Sigmoid colon (tissue), 7 donors: ENCODE results near the gene GPRC5B. TPM values are rescaled to one million over a fixed set of nuclear protein-coding genes. Genes with fewer than 3 reads are reported as not detected.

Experiments
- DNase-seq: peaks from one replicate; pipeline ENCODE4 v3.0.0-alpha.2; 2019
- H3K27ac ChIP-seq, 4 donors: fragments of 200-600 bp; sonication (generic); one replicate each; pipeline ENCODE4 v1.5.1; 2016 to 2019; ENCODE audit warnings: mild to moderate bottlenecking in 1 of 4
- H3K27me3 ChIP-seq, 3 donors: fragments of 200-600 bp; sonication (generic); one replicate each; pipeline ENCODE4 v1.5.1; 2019; ENCODE audit warnings: mild to moderate bottlenecking in 1 of 3
- H3K36me3 ChIP-seq, 4 donors: fragments of 200-600 bp; sonication (generic); one replicate each; pipeline ENCODE4 v1.5.1; 2016 to 2019
- H3K4me1 ChIP-seq, 4 donors: fragments of 200-600 bp; sonication (generic); one replicate each; pipeline ENCODE4 v1.5.1; 2017 to 2019
- H3K4me3 ChIP-seq, 4 donors: fragments of 200-600 bp; sonication (generic); one replicate each; pipeline ENCODE4 v1.5.1; 2017 to 2019; ENCODE audit warnings: mild to moderate bottlenecking in 2 of 4, moderate library complexity in 1 of 4
- H3K9me3 ChIP-seq, 4 donors: fragments of 200-600 bp in 3 of 4; sonication (generic) in 3 of 4; one replicate each; pipeline versions ENCODE4 v1.5.1 to v1.6.1; 2013 to 2019
- EP300 ChIP-seq, 4 donors: sonication (generic); formaldehyde crosslinking; IDR thresholded peaks; one replicate each; pipeline ENCODE4 v1.6.1; 2017; ENCODE audit warnings: antibody characterized with exemption in 4 of 4
- POLR2A ChIP-seq, 2 donors: fragments of 450-650 bp; IDR thresholded peaks; one replicate each; pipeline ENCODE4 v1.6.1; 2016; ENCODE audit warnings: antibody characterized with exemption in 2 of 2, mild to moderate bottlenecking in 2 of 2, moderate library complexity in 2 of 2
- POLR2AphosphoS5 ChIP-seq, 4 donors: sonication (generic); formaldehyde crosslinking; IDR thresholded peaks; one replicate each; pipeline ENCODE4 v1.6.1; 2017; ENCODE audit warnings: antibody characterized with exemption in 4 of 4
- WGBS, 2 donors: extraction: QIAGEN DNeasy Blood & Tissue Kit; methylation state at CpG; one replicate each; pipeline ENCODE4 v1.1.7; 2013; 5-methylcytosine and 5-hydroxymethylcytosine counted together
- intact Hi-C: fragments of 100-400 bp; cut with DNase I; formaldehyde crosslinking; loops from one replicate; pipeline ENCODE4 v1.15.1; 2023
- polyA plus RNA-seq, 3 donors: library from polyadenylated mRNA; stranded (reverse); fragments of 200-250 nt; gene quantifications; one replicate each; pipeline ENCODE4 v1.2.3, GENCODE V29; 2013
- total RNA-seq, 4 donors: library from RNA; depleted of rRNA; stranded (reverse); fragments of >200 nt; gene quantifications; one replicate each; pipeline ENCODE4 v1.1.0, GENCODE V29; 2016
- TF ChIP-seq, protein P1 (sequence below), 4 experiments: fragments of 450-650 bp in 3 of 4; fragments of 200-600 bp in 1 of 4; IDR thresholded peaks; one replicate each; pipeline ENCODE4 v1.5.1; 2016 to 2019; ENCODE audit warnings: antibody characterized with exemption in 4 of 4, mild to moderate bottlenecking in 3 of 4, moderate library complexity in 2 of 4
- donor health status: healthy with polysubstance abuse.
- donor health status: Bipolar disorder and iron deficiency.
- donor health status: healthy.

Gene GPRC5B
- total and polyA plus RNA-seq, 7 donors, result 1.6 to 20.6 (median 8.4) TPM

DNA sequence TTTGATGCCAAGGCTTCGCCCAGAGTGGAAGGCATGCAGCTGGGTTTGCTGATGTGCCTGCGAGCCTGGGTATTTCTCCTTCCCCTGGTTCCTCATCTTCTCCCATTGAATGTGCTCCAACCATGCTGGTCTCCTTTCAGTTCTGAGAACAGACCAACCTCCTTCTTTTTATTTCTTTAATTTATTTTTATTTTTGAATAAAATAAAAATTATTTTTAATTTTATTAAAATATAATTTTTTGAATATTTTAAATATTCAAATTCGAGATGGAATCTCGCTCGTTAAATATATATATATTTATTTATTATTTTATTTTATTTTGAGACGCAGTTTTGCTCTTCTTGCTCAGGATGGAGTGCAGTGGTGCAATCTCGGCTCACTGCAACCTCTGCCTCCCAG lies 30.2 kb upstream of the GPRC5B start:
- Histone ChIP-seq H3K4me3 (no peak overlapping the region), H3K4me1 (no peaks in the 10 kb centered on the region), H3K9me3 (no peaks in the 10 kb centered on the region), H3K27me3 (no peaks in the 10 kb centered on the region), H3K27ac (no peak overlapping the region), H3K36me3 (no peaks in the 10 kb centered on the region)
- TF ChIP-seq EP300 (IDR thresholded peaks at IDR 0.05), result no peak
- no peak for TF ChIP-seq POLR2AphosphoS5 (IDR thresholded peaks at IDR 0.05)
- TF ChIP-seq, protein P1, sequence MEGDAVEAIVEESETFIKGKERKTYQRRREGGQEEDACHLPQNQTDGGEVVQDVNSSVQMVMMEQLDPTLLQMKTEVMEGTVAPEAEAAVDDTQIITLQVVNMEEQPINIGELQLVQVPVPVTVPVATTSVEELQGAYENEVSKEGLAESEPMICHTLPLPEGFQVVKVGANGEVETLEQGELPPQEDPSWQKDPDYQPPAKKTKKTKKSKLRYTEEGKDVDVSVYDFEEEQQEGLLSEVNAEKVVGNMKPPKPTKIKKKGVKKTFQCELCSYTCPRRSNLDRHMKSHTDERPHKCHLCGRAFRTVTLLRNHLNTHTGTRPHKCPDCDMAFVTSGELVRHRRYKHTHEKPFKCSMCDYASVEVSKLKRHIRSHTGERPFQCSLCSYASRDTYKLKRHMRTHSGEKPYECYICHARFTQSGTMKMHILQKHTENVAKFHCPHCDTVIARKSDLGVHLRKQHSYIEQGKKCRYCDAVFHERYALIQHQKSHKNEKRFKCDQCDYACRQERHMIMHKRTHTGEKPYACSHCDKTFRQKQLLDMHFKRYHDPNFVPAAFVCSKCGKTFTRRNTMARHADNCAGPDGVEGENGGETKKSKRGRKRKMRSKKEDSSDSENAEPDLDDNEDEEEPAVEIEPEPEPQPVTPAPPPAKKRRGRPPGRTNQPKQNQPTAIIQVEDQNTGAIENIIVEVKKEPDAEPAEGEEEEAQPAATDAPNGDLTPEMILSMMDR (IDR thresholded peaks at IDR 0.05), result no peak
- TF ChIP-seq POLR2A (IDR thresholded peaks at IDR 0.05), result no peak
- intact Hi-C loops, result no loop called here
- DNase-seq, result no peak
- 92 to 93% methylated on average over 7 of the region's 7 CpGs for WGBS, 2 donors

DNA sequence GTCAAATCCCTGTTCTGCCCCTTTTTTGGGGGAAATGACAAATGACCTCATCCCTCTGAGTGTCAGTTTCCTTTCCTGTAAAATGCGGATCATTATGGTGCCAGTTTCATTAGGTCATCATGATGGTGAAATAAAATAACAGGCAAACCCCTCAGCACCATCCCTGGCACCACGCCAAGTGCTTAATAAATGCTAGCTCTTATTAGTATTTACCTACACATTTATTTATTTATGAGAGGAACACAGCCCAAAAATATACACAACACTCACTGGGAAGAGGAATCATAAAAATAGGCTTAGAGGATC lies 28.6 kb upstream of the GPRC5B start:
- Histone ChIP-seq H3K27me3 (peaks cover 0 to 4% (median under 1%) of the 10 kb centered on the region in 3 donors), H3K4me1 (no peaks in the 10 kb centered on the region), H3K9me3 (no peaks in the 10 kb centered on the region), H3K27ac (no peak overlapping the region), H3K36me3 (no peaks in the 10 kb centered on the region), H3K4me3 (no peak overlapping the region)
- DNase-seq, result no peak
- WGBS, 2 donors, result 66 to 72% methylated on average over 2 of the region's 2 CpGs
- no peak for TF ChIP-seq POLR2AphosphoS5 (IDR thresholded peaks at IDR 0.05)
- TF ChIP-seq, protein P1 (IDR thresholded peaks at IDR 0.05), result no peak
- TF ChIP-seq EP300 (IDR thresholded peaks at IDR 0.05), result no peak
- no peak for TF ChIP-seq POLR2A (IDR thresholded peaks at IDR 0.05)
- intact Hi-C loops, result no loop called here

DNA sequence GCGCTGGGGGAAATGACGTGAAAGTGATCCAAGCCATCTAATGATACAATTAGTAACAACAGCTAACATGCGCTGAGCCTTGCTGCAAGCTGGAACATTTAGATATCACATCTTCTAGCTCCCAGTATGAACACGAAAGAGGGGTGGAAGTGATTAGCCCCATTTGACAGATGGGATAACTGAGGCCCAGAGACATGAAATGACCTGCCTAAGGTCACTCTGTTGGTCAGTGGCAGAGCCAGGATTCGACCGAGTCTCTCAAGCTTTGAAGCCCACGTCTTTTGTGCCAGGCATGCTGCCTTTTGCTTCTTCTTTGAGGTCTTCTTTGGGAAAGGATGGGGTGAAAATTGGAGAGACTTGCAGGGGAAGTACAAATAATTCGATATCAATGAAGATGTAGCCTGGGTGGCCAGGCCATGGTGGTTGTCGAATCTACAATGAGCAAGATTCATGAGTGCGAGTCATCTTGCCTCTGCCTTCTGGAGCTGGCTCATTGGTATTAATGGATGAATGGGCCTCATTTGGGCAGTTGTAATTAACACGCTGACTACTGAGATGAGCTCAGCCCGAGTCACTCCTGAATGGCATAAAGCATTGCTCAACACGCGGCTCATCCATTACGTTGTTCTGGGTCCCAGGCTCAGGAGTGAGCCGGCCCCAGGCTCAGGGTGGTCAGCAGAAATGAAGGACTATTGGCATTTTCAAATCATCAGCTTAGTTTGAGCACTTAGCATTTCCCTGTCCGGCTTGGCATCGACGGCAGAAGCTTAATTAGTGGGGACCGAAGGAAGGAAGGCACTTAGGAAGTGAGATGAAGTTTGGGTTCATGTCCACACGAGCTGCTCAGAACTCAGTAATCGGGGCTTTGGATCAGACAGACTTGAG lies 28.0 kb upstream of the GPRC5B start:
- no peak for TF ChIP-seq POLR2AphosphoS5 (IDR thresholded peaks at IDR 0.05)
- TF ChIP-seq, protein P1 (IDR thresholded peaks at IDR 0.05), result no peak
- no peak for TF ChIP-seq POLR2A (IDR thresholded peaks at IDR 0.05)
- no peak for TF ChIP-seq EP300 (IDR thresholded peaks at IDR 0.05)
- DNase-seq, result no peak
- no peak overlapping the region for H3K27ac ChIP-seq
- intact Hi-C loops, result no loop called here
- H3K36me3 ChIP-seq, result no peaks in the 10 kb centered on the region
- peaks cover 0 to 2% (median 0%) of the 10 kb centered on the region in 4 donors for H3K4me1 ChIP-seq
- 81 to 85% methylated on average over 22 of the region's 22 CpGs for WGBS, 2 donors
- no peak overlapping the region for H3K4me3 ChIP-seq
- peaks cover 0 to 10% (median 4%) of the 10 kb centered on the region in 3 donors for H3K27me3 ChIP-seq
- no peaks in the 10 kb centered on the region for H3K9me3 ChIP-seq

DNA sequence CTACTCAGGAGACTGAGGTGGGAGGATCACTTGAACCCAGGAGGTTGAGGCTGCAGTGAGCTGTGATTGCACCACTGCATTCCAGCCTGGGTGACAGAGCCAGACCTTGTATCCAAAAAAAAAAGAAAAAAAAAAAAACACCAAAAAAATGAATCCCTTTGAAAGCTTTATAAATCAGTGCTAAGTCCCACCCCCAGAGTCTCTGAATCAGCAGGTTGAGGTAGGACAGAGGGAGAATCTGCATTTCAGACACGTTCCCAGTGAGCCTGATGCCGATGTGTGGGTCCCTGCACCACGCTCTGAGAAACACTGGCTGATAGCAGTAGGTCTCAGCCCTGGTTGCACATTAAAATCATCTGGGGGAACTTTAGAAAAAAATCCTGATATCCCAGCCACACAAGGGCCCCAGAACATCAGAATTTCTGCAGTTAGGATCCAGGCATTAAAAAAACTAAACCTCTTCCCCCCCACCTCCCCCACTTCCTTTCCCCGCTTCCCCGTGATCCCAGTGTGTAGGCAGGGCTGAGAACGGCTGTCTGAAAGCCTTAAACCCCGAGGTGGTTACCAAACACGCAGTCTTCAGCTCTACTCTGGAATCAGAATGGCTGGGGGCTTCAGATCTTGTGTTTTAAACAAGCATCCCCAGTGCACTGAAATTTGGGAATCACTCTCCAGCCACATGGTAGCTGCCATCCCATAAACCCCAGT lies 27.3 kb upstream of the GPRC5B start:
- no peak overlapping the region for H3K4me3 ChIP-seq
- intact Hi-C loops, result no loop called here
- H3K36me3 ChIP-seq, result no peaks in the 10 kb centered on the region
- H3K9me3 ChIP-seq, result no peaks in the 10 kb centered on the region
- TF ChIP-seq, protein P1 (IDR thresholded peaks at IDR 0.05), result no peak
- TF ChIP-seq POLR2A (IDR thresholded peaks at IDR 0.05), result no peak
- no peak for TF ChIP-seq EP300 (IDR thresholded peaks at IDR 0.05)
- TF ChIP-seq POLR2AphosphoS5 (IDR thresholded peaks at IDR 0.05), result no peak
- peaks cover 0 to 5% (median 0%) of the 10 kb centered on the region in 4 donors for H3K4me1 ChIP-seq
- peaks cover 0 to 12% (median 4%) of the 10 kb centered on the region in 3 donors for H3K27me3 ChIP-seq
- no peak overlapping the region for H3K27ac ChIP-seq
- no peak for DNase-seq
- WGBS, 2 donors, result 64 to 84% methylated on average over 8 of the region's 8 CpGs
